Embryonic facial prominence (tissue), 1 donor: ENCODE measurements around the gene BCL6.

Experiments used
- DNase-seq: peaks from one replicate; pipeline ENCODE4 v3.0.0-alpha.2; 2016; ENCODE audit errors: extremely low spot score

The BCL6 gene

GRCh38 chr3:187762792-187763191, 17.5 kb upstream of the BCL6 start:
- DNase-seq, result no peak

GRCh38 chr3:187759601-187760000, 14.3 kb upstream of the BCL6 start:
- DNase-seq, result no peak

- no peak for DNase-seq
Measured at GRCh38 chr3:187758318-187758955, 13.2 kb upstream of the BCL6 start.

- DNase-seq, result no peak
Measured at GRCh38 chr3:187753516-187753915, 8.2 kb upstream of the BCL6 start.

- no peak for DNase-seq
Measured at GRCh38 chr3:187750513-187751123, 5.3 kb upstream of the BCL6 start.

GRCh38 chr3:187750006-187750512, 4.8 kb upstream of the BCL6 start:
- peak; percentile 74 for DNase-seq

- DNase-seq, result peak; percentile 78
Measured at GRCh38 chr3:187748050-187748481, 2.8 kb upstream of the BCL6 start.

- DNase-seq, result no peak
Measured at GRCh38 chr3:187747506-187747905, 2.2 kb upstream of the BCL6 start.

- DNase-seq, result no peak
Measured at GRCh38 chr3:187746442-187747281, 1.4 kb upstream of the BCL6 start.

GRCh38 chr3:187746059-187746441, 782 bp upstream of the BCL6 start:
- DNase-seq, result no peak

- peak; percentile 53 for DNase-seq
Measured at GRCh38 chr3:187744169-187745151, 808 bp downstream of the BCL6 start.

GRCh38 chr3:187743195-187744141, 1.8 kb downstream of the BCL6 start:
- DNase-seq, result no peak

- DNase-seq, result no peak
Measured at GRCh38 chr3:187742351-187743171, 2.7 kb downstream of the BCL6 start.

- DNase-seq, result no peak
Measured at GRCh38 chr3:187741403-187742350, 3.6 kb downstream of the BCL6 start.

GRCh38 chr3:187740421-187741399, 4.6 kb downstream of the BCL6 start:
- DNase-seq, result no peak

- DNase-seq, result peak; percentile 83
Measured at GRCh38 chr3:187739561-187740332, 5.5 kb downstream of the BCL6 start.
